PFSK-1 (cell line): ENCODE measurements around the gene C5.

Source experiments
- POLR2AphosphoS5 ChIP-seq: IDR thresholded peaks from 2 replicates; pipeline ENCODE4 v1.6.1; 2012; ENCODE audit warnings: low read depth, mild to moderate bottlenecking, control low read depth, low read length, moderate library complexity
- SIN3A ChIP-seq: IDR thresholded peaks from 2 replicates; pipeline ENCODE4 v1.6.1; 2012; ENCODE audit warnings: mild to moderate bottlenecking, low read length, moderate library complexity, borderline replicate concordance; ENCODE audit not compliant: insufficient read depth
- TAF1 ChIP-seq: IDR thresholded peaks from 2 replicates; pipeline ENCODE4 v1.6.1; 2012; ENCODE audit warnings: low read length, control low read depth, borderline replicate concordance; ENCODE audit not compliant: insufficient read depth

DNA sequence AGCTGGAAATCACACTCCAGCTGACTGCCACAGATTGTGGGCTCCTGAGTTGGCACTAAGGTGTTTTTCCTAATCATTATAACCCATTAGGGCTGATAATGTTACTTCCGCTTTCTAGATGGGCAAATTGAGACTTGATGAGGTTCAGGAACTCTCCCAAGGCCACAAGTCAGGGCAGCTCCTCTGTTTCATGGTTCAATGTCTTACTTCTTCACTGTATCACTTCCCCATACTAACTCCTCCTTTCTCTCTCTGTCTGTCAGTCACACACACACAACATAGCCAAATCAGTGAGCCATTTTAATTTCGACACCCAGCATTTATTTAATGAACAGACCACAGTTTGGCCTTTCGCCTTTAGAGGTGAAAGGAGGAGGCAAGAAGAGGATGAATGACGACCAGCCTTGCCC is 105.6 kb downstream of the C5 start:
- TF ChIP-seq TAF1: no peak
- TF ChIP-seq SIN3A: no peak
- TF ChIP-seq POLR2AphosphoS5: no peak
